GM12865 (cell line): ENCODE results near the gene AHNAK.

Experiments
- DNase-seq: peaks from one replicate; pipeline ENCODE4 v3.0.0; 2010; ENCODE audit warnings: low read depth
- H3K4me3 ChIP-seq: 2 replicates; pipeline ENCODE4 v1.5.1; 2011; ENCODE audit warnings: mild to moderate bottlenecking, low read depth, low read length, control low read depth
- TF ChIP-seq, protein P1 (sequence below): IDR thresholded peaks from 2 replicates; pipeline ENCODE4 v1.5.1; 2011; ENCODE audit warnings: low read length, control low read depth, low read depth, inconsistent platforms; ENCODE audit not compliant: insufficient read depth; ENCODE audit errors: missing control alignments

Gene AHNAK

DNA sequence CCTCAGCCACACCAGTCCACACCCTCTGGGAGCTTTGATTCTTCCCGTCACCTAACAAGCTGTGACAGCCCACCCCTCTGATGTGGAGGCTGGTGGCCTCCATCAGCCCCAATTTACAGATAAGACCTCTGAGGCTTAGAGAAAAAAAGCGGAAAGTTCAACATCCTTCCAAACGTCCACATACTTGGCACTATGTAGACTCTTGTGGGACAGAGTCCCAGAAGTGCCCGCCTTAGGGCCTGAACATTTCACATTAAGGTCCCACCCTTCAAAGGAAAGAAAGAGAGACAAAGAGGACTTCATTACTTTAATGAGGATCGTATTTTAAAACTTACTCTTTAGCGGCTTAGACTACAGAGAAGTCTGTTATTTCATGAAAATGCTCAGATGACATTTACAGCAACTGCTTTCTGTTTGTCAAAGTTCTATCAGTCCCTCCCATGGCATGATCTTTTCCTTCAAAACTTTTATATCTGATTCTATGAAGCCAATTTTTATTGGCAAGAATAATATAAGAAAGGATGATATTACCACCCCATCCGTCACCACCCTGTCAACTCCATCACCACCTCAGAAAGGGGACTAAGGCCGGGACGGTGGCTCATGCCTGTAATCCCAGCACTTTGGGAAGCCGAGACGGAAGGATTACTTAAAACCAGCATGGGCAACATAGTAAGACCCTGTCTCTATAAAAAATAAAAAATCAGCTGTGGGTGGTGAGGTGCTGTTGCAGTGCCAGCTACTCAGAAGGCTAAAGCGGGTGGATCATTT is 143.5 kb downstream of the AHNAK start:
- H3K4me3 ChIP-seq: no peak overlapping the region
- TF ChIP-seq, protein P1, sequence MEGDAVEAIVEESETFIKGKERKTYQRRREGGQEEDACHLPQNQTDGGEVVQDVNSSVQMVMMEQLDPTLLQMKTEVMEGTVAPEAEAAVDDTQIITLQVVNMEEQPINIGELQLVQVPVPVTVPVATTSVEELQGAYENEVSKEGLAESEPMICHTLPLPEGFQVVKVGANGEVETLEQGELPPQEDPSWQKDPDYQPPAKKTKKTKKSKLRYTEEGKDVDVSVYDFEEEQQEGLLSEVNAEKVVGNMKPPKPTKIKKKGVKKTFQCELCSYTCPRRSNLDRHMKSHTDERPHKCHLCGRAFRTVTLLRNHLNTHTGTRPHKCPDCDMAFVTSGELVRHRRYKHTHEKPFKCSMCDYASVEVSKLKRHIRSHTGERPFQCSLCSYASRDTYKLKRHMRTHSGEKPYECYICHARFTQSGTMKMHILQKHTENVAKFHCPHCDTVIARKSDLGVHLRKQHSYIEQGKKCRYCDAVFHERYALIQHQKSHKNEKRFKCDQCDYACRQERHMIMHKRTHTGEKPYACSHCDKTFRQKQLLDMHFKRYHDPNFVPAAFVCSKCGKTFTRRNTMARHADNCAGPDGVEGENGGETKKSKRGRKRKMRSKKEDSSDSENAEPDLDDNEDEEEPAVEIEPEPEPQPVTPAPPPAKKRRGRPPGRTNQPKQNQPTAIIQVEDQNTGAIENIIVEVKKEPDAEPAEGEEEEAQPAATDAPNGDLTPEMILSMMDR: no peak
- no peak for DNase-seq

DNA sequence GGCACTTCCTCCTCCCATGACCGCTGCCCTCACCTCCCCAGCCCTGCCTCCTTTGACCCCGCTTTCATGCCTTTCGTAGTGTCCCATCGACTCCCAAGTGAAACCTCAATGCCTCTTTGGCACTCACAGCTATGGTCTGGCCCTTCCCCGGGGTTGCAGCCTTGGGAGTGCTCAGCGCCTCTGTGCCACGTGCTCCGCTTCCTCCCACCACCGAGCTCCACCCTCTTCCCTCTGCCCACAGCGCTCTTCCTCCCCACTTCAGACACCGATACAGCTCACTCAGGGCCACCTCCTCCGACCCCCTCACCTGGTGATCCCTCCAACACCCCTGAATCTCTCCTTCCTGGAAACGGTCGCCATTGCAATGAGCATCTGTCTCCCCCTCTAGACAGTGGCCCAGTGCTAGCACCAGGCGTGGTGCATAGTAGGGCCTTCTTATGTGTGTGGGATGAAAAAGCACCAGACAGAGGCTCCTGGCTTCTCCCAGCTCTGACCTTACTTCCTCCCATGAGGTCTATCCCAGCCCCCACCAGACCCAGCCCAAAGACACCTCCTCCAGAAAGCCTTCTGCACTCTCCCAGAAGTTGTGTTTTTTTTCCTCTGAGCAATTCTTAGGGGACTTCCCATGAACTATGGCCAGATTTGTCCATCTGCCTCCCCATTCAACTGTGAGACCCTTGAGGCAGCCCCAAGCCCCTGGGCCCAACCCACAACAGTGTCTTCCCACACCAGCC is 144.2 kb downstream of the AHNAK start:
- TF ChIP-seq, protein P1: no peak
- no peak for DNase-seq
- H3K4me3 ChIP-seq: no peak overlapping the region

DNA sequence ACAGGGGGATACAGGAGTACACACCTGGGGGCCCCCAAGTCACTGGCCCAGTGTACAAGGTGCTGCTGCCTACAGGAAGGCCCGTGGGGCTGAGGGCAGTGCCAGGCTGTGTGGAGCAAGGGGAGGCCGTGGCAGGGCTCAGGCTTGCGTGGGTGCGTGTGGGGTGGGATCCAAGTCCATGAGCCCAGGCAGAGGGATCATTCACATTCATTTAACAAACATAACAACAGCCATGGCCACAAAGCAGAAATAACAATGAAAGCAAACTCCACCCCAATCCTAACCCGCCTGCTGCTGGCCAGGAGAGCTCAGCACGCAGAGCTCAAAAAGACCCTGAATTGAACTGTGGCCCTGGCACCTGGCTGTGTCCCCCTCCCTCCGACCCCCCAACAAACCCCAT is 144.8 kb downstream of the AHNAK start:
- TF ChIP-seq, protein P1: no peak
- DNase-seq: no peak
- no peak overlapping the region for H3K4me3 ChIP-seq

DNA sequence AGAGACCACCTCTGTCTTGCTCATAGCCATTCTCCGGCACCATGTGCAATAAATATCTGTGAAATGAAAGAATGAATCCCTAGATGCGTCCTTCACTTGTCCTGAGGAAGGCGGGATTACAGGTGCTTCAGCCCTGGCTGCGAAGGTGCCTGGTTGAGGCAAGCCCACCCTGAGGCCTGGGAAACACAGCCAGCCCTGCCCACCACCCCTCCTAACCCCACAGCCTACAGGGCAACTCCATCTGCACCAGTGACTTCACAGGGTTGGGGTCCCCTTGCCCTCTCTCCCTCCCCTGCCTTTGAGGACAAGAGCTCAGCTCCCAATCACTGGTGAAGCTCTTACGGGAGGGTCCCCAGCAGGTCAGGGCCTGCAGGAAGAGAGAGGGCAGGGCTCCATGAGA is 145.2 kb downstream of the AHNAK start:
- no peak overlapping the region for H3K4me3 ChIP-seq
- TF ChIP-seq, protein P1: no peak
- no peak for DNase-seq

DNA sequence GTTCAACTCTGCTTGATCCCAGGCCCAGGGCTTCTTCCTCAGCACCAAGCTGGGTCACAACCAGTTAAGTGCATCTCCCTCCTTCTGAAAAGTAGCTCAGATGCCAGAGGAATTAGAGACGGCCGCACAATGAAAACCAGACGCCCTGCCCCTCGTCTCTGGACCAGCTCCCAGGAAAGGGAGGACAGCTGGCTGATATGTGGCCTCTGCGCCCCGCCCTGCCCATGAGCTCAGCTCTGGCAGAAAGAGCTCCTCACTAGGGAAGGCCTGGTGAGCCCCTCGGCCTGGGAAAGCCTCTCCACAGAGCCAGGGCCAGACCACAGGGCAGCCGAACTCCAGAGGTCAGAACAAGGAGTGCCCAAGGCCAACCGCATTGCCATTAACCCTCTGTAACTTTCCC is 145.8 kb downstream of the AHNAK start:
- no peak for DNase-seq
- TF ChIP-seq, protein P1: no peak
- no peak overlapping the region for H3K4me3 ChIP-seq

DNA sequence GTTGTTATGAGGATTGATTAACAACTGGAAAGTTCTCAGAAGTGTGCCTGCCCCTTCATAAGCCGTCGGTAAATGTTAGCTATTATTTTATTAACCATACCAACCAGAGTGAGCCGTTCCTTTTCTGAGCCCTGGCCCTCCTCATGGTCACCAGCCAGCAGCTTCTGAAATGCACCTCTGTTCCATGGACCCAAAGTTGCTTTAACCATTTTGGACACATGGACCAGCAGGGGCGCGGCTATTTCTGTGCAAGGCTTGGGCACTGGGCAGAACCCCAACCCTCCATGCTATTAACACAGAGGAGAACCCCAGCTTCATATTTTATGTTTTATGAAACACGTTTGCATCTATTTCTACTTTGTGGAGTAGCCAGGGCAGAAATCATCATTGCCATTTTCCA is 146.3 kb downstream of the AHNAK start:
- no peak overlapping the region for H3K4me3 ChIP-seq
- TF ChIP-seq, protein P1: no peak
- DNase-seq: no peak

DNA sequence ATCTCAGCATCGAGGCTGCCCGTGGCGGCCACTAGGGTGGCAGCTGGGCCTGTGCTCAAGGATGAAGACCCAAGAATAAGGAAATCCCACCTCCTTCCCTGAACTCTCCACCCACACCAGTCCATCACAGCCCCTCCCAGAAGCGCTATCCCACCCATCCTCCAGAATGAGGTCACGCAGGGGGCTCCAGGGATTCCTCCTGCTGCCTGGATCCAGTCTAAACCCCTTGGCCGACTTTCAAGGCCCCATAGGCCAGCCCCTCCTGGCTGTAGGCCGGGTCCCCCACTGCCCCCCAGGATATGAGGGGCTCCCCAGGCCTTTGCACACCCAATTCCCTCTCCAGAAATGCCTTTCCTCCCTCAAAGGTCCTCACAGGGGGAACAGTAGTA is 146.7 kb downstream of the AHNAK start:
- DNase-seq: no peak
- TF ChIP-seq, protein P1: no peak

More for the DNA sequence above, 146.7 kb downstream of the AHNAK start:
- H3K4me3 ChIP-seq: no peak overlapping the region
